Measurements from ENCODE around the gene POLR1G.

Gene POLR1G, protein sequence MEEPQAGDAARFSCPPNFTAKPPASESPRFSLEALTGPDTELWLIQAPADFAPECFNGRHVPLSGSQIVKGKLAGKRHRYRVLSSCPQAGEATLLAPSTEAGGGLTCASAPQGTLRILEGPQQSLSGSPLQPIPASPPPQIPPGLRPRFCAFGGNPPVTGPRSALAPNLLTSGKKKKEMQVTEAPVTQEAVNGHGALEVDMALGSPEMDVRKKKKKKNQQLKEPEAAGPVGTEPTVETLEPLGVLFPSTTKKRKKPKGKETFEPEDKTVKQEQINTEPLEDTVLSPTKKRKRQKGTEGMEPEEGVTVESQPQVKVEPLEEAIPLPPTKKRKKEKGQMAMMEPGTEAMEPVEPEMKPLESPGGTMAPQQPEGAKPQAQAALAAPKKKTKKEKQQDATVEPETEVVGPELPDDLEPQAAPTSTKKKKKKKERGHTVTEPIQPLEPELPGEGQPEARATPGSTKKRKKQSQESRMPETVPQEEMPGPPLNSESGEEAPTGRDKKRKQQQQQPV

DNA sequence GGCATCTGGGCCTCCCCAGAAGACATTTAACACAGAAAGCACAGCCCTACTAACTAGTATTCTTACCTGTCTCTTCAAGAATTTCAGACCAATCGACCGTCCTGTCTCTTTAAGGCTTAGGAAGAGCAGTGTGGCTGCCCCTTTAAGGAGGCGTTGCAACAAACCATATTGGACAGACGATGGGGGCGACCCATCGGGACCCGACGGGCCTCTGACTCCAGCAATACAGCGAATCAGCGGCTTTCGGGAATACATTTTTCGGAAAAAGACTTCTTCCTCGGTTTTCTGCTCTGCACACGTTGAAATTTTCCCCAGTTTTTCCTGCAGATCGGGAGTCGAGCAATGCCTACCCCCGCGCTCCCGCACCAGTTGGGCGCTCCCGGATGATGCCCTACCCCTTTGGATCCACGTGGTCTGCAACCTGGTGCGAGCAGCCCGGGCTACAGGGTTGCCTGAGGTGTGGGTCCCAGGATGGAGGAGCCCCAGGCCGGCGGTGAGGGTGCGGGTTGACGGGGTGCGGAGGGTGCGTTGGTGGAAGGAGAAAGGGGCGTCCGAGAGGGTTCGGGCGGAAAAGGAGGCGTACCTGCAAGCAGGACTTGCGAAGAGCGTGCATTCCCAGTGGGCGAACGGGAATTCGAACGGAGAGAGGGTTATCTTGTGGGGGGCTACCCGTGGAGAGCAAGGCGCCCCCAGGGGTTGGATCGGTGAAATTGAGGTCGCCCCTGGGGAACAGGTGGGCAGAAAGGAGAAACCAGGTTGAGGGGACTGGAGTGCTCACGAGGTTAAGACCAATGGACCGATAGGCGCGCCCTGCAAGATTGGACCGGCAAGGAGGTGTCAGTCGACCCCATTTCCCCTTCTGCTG lies at the start of gene POLR1G:
Gene POLR1G, plus strand, starts transcription at position 419 of the 865 bp plus-strand sequence. Its CDS starts 53 bp downstream, at position 472.
- peak within 1 kb of the TSS; percentile 90 for H3K4me3 ChIP-seq (ENCODE audit: low read length)
- DNase-seq (ENCODE audit: low read depth) = peak; percentile 78
- TF ChIP-seq, protein P1, sequence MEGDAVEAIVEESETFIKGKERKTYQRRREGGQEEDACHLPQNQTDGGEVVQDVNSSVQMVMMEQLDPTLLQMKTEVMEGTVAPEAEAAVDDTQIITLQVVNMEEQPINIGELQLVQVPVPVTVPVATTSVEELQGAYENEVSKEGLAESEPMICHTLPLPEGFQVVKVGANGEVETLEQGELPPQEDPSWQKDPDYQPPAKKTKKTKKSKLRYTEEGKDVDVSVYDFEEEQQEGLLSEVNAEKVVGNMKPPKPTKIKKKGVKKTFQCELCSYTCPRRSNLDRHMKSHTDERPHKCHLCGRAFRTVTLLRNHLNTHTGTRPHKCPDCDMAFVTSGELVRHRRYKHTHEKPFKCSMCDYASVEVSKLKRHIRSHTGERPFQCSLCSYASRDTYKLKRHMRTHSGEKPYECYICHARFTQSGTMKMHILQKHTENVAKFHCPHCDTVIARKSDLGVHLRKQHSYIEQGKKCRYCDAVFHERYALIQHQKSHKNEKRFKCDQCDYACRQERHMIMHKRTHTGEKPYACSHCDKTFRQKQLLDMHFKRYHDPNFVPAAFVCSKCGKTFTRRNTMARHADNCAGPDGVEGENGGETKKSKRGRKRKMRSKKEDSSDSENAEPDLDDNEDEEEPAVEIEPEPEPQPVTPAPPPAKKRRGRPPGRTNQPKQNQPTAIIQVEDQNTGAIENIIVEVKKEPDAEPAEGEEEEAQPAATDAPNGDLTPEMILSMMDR (conservative IDR thresholded peaks at IDR 0.05; ENCODE audit: low read length) = no peak

DNA sequence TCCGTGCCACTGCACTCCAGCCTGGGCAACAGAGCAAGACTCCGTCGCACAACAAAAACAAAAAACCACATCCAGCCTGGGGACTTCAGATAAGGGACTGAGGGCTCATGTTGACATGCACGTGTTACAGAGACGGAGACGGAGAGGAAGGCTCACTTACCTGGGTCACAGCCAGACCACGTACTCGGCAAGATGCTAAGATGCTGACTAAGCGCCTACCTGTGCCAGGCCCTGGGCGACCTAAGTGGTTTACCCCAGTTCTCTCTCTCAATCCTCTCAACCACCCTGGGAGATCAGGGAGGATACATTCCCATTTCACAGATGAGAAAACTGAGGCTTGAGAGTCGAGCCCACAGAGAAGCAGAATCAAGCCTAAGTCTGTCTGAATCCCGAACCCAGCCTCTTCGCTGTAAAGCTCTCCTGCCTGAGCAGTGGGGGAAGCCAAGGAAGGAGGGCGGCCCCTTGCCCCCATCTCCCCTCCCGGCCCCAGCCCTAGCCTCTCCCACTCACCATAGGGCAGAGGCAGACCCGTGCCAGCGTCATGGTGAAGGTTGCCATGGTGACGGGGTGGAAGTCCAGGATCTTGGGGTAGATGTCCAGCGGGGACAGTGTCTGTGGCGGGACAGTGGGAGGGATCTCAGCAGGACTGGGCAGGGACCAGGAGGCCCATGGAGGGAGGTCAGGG lies 49.5 kb upstream of the POLR1G start:
- DNase-seq (ENCODE audit: low read depth) = no peak
- TF ChIP-seq, protein P1 (conservative IDR thresholded peaks at IDR 0.05; ENCODE audit: low read length) = no peak
- H3K4me3 ChIP-seq (ENCODE audit: low read length) = no peak overlapping the region

DNA sequence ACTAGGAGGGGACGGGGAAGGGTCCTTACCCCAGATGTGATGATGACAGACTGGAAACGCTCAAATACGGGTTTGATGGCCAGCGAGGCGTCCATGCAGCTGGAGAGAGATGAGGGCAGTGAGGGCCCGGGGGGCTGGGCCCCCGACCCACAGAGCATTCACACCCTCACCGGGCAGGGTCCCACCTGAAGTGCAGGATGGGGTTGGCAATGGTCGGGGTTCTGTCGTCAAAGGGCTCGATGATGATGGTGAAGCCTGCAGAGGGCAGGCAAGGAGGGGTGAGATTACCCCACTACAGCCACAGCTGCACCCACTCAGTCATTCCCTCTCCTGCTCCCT lies 49.0 kb upstream of the POLR1G start:
- H3K4me3 ChIP-seq (ENCODE audit: low read length) = no peak overlapping the region
- TF ChIP-seq, protein P1 (conservative IDR thresholded peaks at IDR 0.05; ENCODE audit: low read length) = no peak
- no peak for DNase-seq (ENCODE audit: low read depth)

DNA sequence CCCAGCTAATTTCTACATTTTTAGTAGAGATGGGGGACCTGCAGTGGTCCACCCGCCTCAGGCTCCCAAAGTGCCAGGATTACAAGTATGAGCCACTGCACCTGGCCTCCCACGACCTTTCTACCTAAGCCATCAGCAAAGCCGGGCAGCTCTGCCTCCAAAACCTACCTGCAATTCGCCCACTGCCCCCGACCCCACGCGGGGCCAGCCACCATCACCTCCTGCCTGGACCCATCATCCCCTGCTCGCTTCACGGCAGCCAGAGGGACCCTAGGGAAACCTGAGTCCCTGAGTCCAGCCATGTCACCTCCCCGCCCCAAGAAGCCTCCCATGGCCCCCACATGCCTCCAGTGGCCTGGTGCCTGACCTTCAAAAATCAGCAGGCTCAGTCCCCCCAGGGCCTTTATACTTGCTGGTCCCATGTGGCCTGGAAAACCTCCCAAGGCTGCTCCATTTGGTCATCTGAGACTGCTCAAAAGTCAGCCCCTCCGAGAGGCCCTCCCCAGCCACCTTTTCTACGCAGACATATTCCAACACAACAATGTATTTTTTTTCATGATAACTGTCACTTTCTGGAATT lies 48.1 kb upstream of the POLR1G start:
- no peak overlapping the region for H3K4me3 ChIP-seq (ENCODE audit: low read length)
- TF ChIP-seq, protein P1 (conservative IDR thresholded peaks at IDR 0.05; ENCODE audit: low read length) = no peak
- DNase-seq (ENCODE audit: low read depth) = no peak

DNA sequence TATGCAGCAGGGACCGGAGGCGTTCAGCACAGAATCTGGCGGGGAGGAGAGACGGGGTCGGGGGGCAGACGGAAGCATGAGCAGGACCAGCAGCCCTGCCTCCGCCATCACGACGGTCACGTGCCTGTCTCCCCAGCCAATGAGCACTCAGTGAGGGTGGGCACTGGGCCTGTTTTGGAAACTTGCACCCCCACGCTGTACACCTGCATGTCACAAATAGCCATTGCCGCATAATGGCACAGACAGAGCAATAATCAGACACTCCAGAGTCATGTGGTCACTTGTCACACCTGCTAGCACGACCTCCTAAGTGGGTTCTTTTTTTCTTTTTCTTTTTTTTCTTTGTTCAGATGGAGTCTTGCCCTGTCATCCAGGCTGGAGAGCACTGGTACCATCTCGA lies 44.8 kb upstream of the POLR1G start:
- TF ChIP-seq, protein P1 (conservative IDR thresholded peaks at IDR 0.05; ENCODE audit: low read length) = no peak
- no peak for DNase-seq (ENCODE audit: low read depth)
- H3K4me3 ChIP-seq (ENCODE audit: low read length) = no peak overlapping the region

DNA sequence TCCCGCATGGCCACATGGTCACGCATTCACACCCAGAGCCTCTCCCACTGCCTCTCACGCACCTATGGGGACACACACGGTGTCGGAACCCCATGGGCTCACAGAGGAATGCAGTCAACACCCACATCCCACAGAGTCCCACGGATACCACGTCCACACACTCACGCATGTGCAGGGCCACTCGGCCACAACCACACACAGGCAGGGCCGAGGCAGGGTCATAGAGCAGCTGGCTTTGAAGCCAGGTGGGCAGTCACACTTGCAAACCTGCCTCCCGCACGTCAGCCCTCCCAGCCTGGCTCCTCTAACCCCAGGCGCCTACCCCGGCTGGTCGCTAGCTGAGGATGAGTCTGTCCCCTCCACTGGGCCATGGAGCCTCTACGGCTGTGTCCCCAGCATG lies 44.2 kb upstream of the POLR1G start:
- TF ChIP-seq, protein P1 (conservative IDR thresholded peaks at IDR 0.05; ENCODE audit: low read length) = no peak
- DNase-seq (ENCODE audit: low read depth) = no peak
- H3K4me3 ChIP-seq (ENCODE audit: low read length) = no peak overlapping the region

All from AG10803 (cell line).